MM.1S (cell line): Measurements from ENCODE around the gene SPTLC1.

Experiments
- DNase-seq: peaks from one replicate; pipeline ENCODE4 v3.0.0-alpha.2; 2015
- H2AFZ ChIP-seq: fragments of 300-600 bp; sonication (generic); 2 replicates; pipeline ENCODE4 v1.6.0; 2016; ENCODE audit warnings: antibody characterized with exemption, low read length
- H3F3A ChIP-seq: fragments of 300-600 bp; sonication (generic); 2 replicates; pipeline ENCODE4 v1.6.1; 2016; ENCODE audit warnings: mild to moderate bottlenecking, antibody characterized with exemption, low read length, moderate library complexity, mixed read lengths; ENCODE audit not compliant: insufficient read depth
- H3K27ac ChIP-seq: fragments of 300-600 bp; sonication (generic); 2 replicates; pipeline ENCODE4 v1.5.1; 2016; ENCODE audit warnings: mild to moderate bottlenecking, low read length
- H3K27me3 ChIP-seq: fragments of 300-600 bp; sonication (generic); replicated peaks from 2 replicates; pipeline ENCODE4 v1.6.0; 2016; ENCODE audit warnings: low read length; ENCODE audit not compliant: insufficient read depth
- H3K36me3 ChIP-seq: fragments of 300-600 bp; sonication (generic); replicated peaks from 2 replicates; pipeline ENCODE4 v1.6.1; 2016; ENCODE audit warnings: mild to moderate bottlenecking, low read length, mixed read lengths; ENCODE audit not compliant: insufficient read depth
- H3K4me1 ChIP-seq: fragments of 300-600 bp; sonication (generic); 2 replicates; pipeline ENCODE4 v1.6.1; 2016; ENCODE audit warnings: low read length, mixed read lengths
- H3K4me2 ChIP-seq: fragments of 300-600 bp; sonication (generic); 2 replicates; pipeline ENCODE4 v1.6.0; 2016; ENCODE audit warnings: low read depth, low read length
- H3K4me3 ChIP-seq: fragments of 300-600 bp; sonication (generic); 2 replicates; pipeline ENCODE4 v1.5.1; 2016; ENCODE audit warnings: low read length, mixed read lengths
- H3K79me2 ChIP-seq: fragments of 300-600 bp; sonication (generic); 2 replicates; pipeline ENCODE4 v1.6.1; 2016; ENCODE audit warnings: mixed run types, low read length, mixed read lengths
- H3K9ac ChIP-seq: fragments of 300-600 bp; sonication (generic); 2 replicates; pipeline ENCODE4 v1.6.1; 2016; ENCODE audit warnings: low read length, mixed read lengths
- H3K9me2 ChIP-seq: fragments of 300-600 bp; sonication (generic); replicated peaks from 2 replicates; pipeline ENCODE4 v1.6.1; 2016; ENCODE audit warnings: mild to moderate bottlenecking, low read length, mixed read lengths; ENCODE audit not compliant: insufficient read depth
- H3K9me3 ChIP-seq: fragments of 300-600 bp; sonication (generic); replicated peaks from 2 replicates; pipeline ENCODE4 v1.6.1; 2016; ENCODE audit warnings: mild to moderate bottlenecking, low read length, mixed read lengths; ENCODE audit not compliant: insufficient read depth
- H4K20me1 ChIP-seq: fragments of 300-600 bp; sonication (generic); 2 replicates; pipeline ENCODE4 v1.6.1; 2016; ENCODE audit warnings: mild to moderate bottlenecking, low read length, moderate library complexity, mixed read lengths; ENCODE audit not compliant: insufficient read depth
- EZH2 ChIP-seq: fragments of 300-600 bp; sonication (generic); optimal IDR thresholded peaks from 2 replicates; pipeline ENCODE3; 2017; ENCODE audit warnings: low read depth, mild to moderate bottlenecking, antibody characterized with exemption, low read length, mixed read lengths
- EZH2phosphoT487 ChIP-seq: fragments of 300-600 bp; sonication (generic); IDR thresholded peaks from 2 replicates; pipeline ENCODE4 v1.6.1; 2018; ENCODE audit warnings: antibody characterized with exemption, low read length
- TF ChIP-seq, protein P1 (sequence below): fragments of 300-600 bp; sonication (generic); IDR thresholded peaks from 2 replicates; pipeline ENCODE4 v1.5.1; 2016; ENCODE audit warnings: antibody characterized with exemption, low read length, mixed read lengths

SPTLC1 gene

DNA sequence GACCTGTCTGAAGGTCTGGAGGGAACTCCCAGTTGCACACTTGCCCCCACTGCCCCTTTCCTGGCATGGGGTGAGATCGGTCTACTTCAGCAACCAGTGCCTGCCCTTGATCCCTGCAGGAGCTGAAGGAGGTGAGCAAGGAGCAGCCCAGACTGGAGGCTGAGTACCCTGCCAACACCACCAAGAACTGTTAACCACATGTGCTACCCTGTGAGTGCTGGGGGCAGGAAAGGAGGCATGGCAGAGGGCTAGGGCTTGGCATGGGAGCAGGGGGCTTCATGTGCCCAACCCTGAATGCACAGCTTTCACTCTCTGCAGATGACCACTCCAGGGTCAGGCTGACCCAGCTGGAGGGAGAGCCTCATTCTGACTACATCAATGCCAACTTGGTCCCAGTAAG lies 17.3 kb upstream of the SPTLC1 start:
- no peak overlapping the region for H3K4me3 ChIP-seq
- no peak for DNase-seq
- no peak for TF ChIP-seq EZH2
- TF ChIP-seq EZH2phosphoT487, result no peak
- TF ChIP-seq, protein P1, sequence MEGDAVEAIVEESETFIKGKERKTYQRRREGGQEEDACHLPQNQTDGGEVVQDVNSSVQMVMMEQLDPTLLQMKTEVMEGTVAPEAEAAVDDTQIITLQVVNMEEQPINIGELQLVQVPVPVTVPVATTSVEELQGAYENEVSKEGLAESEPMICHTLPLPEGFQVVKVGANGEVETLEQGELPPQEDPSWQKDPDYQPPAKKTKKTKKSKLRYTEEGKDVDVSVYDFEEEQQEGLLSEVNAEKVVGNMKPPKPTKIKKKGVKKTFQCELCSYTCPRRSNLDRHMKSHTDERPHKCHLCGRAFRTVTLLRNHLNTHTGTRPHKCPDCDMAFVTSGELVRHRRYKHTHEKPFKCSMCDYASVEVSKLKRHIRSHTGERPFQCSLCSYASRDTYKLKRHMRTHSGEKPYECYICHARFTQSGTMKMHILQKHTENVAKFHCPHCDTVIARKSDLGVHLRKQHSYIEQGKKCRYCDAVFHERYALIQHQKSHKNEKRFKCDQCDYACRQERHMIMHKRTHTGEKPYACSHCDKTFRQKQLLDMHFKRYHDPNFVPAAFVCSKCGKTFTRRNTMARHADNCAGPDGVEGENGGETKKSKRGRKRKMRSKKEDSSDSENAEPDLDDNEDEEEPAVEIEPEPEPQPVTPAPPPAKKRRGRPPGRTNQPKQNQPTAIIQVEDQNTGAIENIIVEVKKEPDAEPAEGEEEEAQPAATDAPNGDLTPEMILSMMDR, result no peak

DNA sequence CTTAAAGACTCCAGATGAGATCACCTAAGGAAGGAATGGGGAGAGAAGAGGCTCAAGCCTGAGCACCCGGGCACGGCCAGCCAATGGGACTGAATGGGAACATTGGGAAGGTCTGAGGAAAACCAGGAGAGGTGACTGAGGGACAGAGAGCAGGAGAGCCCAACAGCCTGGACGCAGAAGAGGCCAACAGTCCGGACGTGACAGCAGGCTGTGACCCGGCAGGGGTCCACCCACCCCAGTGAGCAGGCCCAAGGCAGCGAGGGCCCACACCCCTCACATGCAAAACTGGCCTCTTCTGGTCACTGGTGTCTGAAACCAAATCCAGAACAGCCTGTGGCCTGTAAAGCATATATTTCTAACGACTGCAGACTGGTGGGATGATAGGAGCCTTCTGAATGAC lies 7.6 kb upstream of the SPTLC1 start:
- H3K27ac ChIP-seq, result no peak overlapping the region
- H3F3A ChIP-seq, result no peaks in the 10 kb centered on the region
- no peaks in the 10 kb centered on the region for H3K79me2 ChIP-seq
- no peaks in the 10 kb centered on the region for H3K4me1 ChIP-seq
- no peak for DNase-seq
- H3K9ac ChIP-seq, result no peak overlapping the region
- no peak overlapping the region for H3K4me2 ChIP-seq
- TF ChIP-seq EZH2 (no peak), EZH2phosphoT487 (no peak)
- TF ChIP-seq, protein P1, result no peak
- H3K9me3 ChIP-seq, result no peaks in the 10 kb centered on the region
- H3K9me2 ChIP-seq, result no peaks in the 10 kb centered on the region
- no peaks in the 10 kb centered on the region for H3K27me3 ChIP-seq
- H3K36me3 ChIP-seq, result no peaks in the 10 kb centered on the region
- H2AFZ ChIP-seq, result no peak overlapping the region
- no peak overlapping the region for H3K4me3 ChIP-seq
- no peaks in the 10 kb centered on the region for H4K20me1 ChIP-seq

More for the DNA sequence above, 17.3 kb upstream of the SPTLC1 start:
- no peak overlapping the region for H3K4me2 ChIP-seq
- H3K79me2 ChIP-seq, result no peaks in the 10 kb centered on the region
- H4K20me1 ChIP-seq, result no peaks in the 10 kb centered on the region
- H3K9me3 ChIP-seq, result no peaks in the 10 kb centered on the region
- H3K9me2 ChIP-seq, result no peaks in the 10 kb centered on the region
- no peak overlapping the region for H3K9ac ChIP-seq
- no peak overlapping the region for H3K27ac ChIP-seq
- no peaks in the 10 kb centered on the region; the same call in 1 of the 2 replicates for H3K4me1 ChIP-seq
- H3F3A ChIP-seq, result no peaks in the 10 kb centered on the region
- peaks cover 4% of the 10 kb centered on the region; the same call in 1 of the 2 replicates for H3K27me3 ChIP-seq
- no peak overlapping the region for H2AFZ ChIP-seq
- H3K36me3 ChIP-seq, result no peaks in the 10 kb centered on the region

DNA sequence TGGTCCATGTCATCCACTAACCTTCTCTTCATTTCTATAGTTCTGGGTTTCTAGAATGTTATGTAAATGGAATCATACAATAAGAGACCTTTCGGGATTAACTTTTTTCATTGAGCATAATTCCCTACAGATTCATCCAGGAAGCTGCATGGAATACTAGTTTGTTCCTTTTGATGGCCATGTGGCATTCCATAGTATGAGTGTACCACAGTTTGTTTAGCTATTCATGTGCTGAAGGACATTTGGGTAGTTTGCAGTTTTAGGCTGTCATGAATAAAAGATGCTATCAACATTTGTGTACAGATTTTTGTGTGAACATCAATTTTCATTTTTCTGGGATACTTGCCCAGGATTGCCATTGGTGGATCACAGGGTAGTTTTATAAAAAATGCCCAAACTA lies 6.8 kb upstream of the SPTLC1 start:
- no peaks in the 10 kb centered on the region for H4K20me1 ChIP-seq
- no peak overlapping the region for H3K9ac ChIP-seq
- no peaks in the 10 kb centered on the region for H3K27me3 ChIP-seq
- no peak for DNase-seq
- H3K9me3 ChIP-seq, result no peaks in the 10 kb centered on the region
- H3K4me3 ChIP-seq, result no peak overlapping the region
- H2AFZ ChIP-seq, result no peak overlapping the region
- H3F3A ChIP-seq, result no peaks in the 10 kb centered on the region
- H3K79me2 ChIP-seq, result no peaks in the 10 kb centered on the region
- H3K36me3 ChIP-seq, result no peaks in the 10 kb centered on the region
- no peaks in the 10 kb centered on the region for H3K4me1 ChIP-seq
- H3K27ac ChIP-seq, result no peak overlapping the region
- TF ChIP-seq EZH2 (no peak), EZH2phosphoT487 (no peak)
- TF ChIP-seq, protein P1, result no peak
- no peak overlapping the region for H3K4me2 ChIP-seq
- no peaks in the 10 kb centered on the region for H3K9me2 ChIP-seq
